ENCODE results near the gene UBIAD1.
"Not testable (repeated sequence)": the region's sequence is repeated elsewhere in the genome, so short reads cannot be mapped to it uniquely, and the experiment has no call there.

Gene UBIAD1

GRCh38 chr1:11280719-11281376 lies 7.8 kb downstream of the UBIAD1 start:
- no peak for DNase-seq

- no peak for DNase-seq
These were observed 8.7 kb downstream of the UBIAD1 start for GRCh38 chr1:11281518-11282331.

- DNase-seq: no peak
These were observed 10.2 kb downstream of the UBIAD1 start for GRCh38 chr1:11283151-11283550.

GRCh38 chr1:11284784-11285183 lies 11.8 kb downstream of the UBIAD1 start:
- no peak for DNase-seq

GRCh38 chr1:11285883-11286734 lies 13.1 kb downstream of the UBIAD1 start:
- DNase-seq: no peak

- no peak for DNase-seq
These were observed 13.9 kb downstream of the UBIAD1 start for GRCh38 chr1:11286735-11287410.

- DNase-seq: no peak
These were observed 16.1 kb downstream of the UBIAD1 start for GRCh38 chr1:11289064-11289463.

GRCh38 chr1:11291049-11291448 lies 18.1 kb downstream of the UBIAD1 start:
- DNase-seq: no peak

GRCh38 chr1:11293856-11294255 lies 20.9 kb downstream of the UBIAD1 start:
- no peak for DNase-seq

GRCh38 chr1:11294951-11295350 lies 22.0 kb downstream of the UBIAD1 start:
- DNase-seq: no peak

- no peak for DNase-seq
These were observed 22.9 kb downstream of the UBIAD1 start for GRCh38 chr1:11295905-11296304.

- DNase-seq: not testable (repeated sequence)
These were observed 24.8 kb downstream of the UBIAD1 start for GRCh38 chr1:11297774-11298173.

- no peak for DNase-seq
These were observed 25.6 kb downstream of the UBIAD1 start for GRCh38 chr1:11298390-11299224.

GRCh38 chr1:11299225-11299574 lies 26.2 kb downstream of the UBIAD1 start:
- no peak for DNase-seq

GRCh38 chr1:11301601-11302000 lies 28.6 kb downstream of the UBIAD1 start:
- DNase-seq: no peak

GRCh38 chr1:11302366-11302765 lies 29.4 kb downstream of the UBIAD1 start:
- DNase-seq: no peak

- DNase-seq: not testable (repeated sequence)
These were observed 32.5 kb downstream of the UBIAD1 start for GRCh38 chr1:11305516-11305915.

- DNase-seq: no peak
These were observed 34.9 kb downstream of the UBIAD1 start for GRCh38 chr1:11307852-11308251.

- no peak for DNase-seq
These were observed 35.8 kb downstream of the UBIAD1 start for GRCh38 chr1:11308699-11309224.

GRCh38 chr1:11309385-11309784 lies 36.4 kb downstream of the UBIAD1 start:
- no peak for DNase-seq

GRCh38 chr1:11311816-11312755 lies 39.1 kb downstream of the UBIAD1 start:
- no peak for DNase-seq

All from NCI-H1092 (cell line).